Fibroblast of villous mesenchyme (primary cell): ENCODE data around the gene HGS. TPM values are rescaled to one million over a fixed set of nuclear protein-coding genes. Genes with fewer than 3 reads are reported as not detected.

Experiments
- DNase-seq: peaks from one replicate; pipeline ENCODE4 v3.0.0-alpha.2; 2010; ENCODE audit warnings: low read depth
- H3K4me3 ChIP-seq: 2 replicates; pipeline ENCODE4 v1.5.1; 2011; ENCODE audit warnings: low read depth, mild to moderate bottlenecking, low read length
- CTCF ChIP-seq: IDR thresholded peaks from 2 replicates; pipeline ENCODE4 v1.5.1; 2012; ENCODE audit warnings: low read depth, mild to moderate bottlenecking, low read length; ENCODE audit not compliant: insufficient read depth
- total RNA-seq: library from RNA; depleted of rRNA; stranded (reverse); fragments of >200 nt; gene quantifications from 2 replicates; pipeline ENCODE4 v1.2.3, GENCODE V29; 2012

Gene HGS
- total RNA-seq, 1 donor = 75.1 TPM

- TF ChIP-seq CTCF = no peak
- DNase-seq = no peak
- H3K4me3 ChIP-seq = no peak overlapping the region
Observed at GRCh38 chr17:81648707-81649085, 35.1 kb upstream of the HGS start.

DNA sequence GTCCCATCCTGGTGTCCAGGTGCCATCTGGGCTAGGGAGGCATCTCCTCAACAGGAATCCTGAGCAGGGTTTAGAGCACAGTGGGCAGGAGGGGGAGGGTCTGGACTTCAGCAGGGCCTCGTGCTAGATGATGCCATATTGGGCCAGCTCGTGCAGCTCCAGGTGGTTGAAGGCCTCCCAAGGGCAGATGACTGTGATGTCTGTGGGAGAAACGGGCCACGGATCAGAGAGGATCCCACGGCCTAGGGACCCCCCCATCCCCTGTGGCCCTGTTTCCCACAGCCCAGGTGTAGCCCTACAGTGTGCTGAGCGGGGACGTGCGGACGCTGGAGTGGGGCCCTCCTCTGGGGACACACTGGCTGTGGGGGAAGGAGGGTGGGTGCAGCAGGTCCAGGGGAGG, 32.9 kb upstream of the HGS start:
- no peak for TF ChIP-seq CTCF
- no peak overlapping the region for H3K4me3 ChIP-seq
- no peak for DNase-seq

GRCh38 chr17:81651692-81652091, 32.1 kb upstream of the HGS start:
- no peak for TF ChIP-seq CTCF
- no peak overlapping the region for H3K4me3 ChIP-seq
- peak; percentile 75 for DNase-seq

GRCh38 chr17:81652906-81653771, 30.7 kb upstream of the HGS start:
- DNase-seq = no peak
- no peak overlapping the region for H3K4me3 ChIP-seq
- no peak for TF ChIP-seq CTCF

GRCh38 chr17:81655378-81656117, 28.3 kb upstream of the HGS start:
- TF ChIP-seq CTCF = no peak
- no peak for DNase-seq
- H3K4me3 ChIP-seq = no peak overlapping the region

DNA sequence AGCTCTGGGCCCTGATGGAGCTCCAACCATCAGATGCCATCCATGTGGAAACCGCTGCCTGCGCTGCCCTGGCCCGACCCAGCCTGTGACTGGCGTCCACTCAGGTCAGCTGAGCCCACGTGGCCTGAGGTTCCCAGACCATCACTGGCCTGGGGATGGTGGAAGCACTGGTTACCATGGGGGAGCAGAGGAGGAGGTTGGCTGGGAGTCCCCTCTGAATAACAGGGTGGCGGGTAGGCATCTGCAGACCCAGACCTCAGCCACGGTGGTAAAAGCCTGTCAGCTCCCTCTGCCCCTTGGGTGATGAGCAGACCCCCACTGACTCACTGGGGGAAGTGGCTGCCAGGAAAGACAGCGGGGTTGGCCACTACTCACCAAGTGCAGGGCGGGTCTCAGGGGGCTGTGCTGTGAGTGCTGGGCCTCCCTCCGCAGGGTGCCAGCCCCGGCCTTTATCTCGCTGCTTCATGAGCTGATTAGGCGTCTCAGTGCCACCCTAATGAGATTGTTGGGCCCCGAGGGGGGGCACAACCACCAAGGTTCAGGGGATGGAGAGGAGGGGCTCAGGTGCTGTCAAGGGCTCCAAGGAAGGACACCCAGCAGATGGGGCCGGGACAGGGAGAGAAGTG, 27.6 kb upstream of the HGS start, which contains the start of gene PDE6G:
PDE6G (minus strand) TSS at position 425 of the 626 bp plus-strand sequence. CDS start 3,237 bp downstream, outside the sequence.
- TF ChIP-seq CTCF = no peak
- DNase-seq = no peak
- no peak within 1 kb of the TSS for H3K4me3 ChIP-seq
